Activated CD4-positive, alpha-beta T cell treated with anti-CD3 and anti-CD28 coated beads, Interleukin-2, amount 50 U/mL, for 1 hour (primary cell): ENCODE data around the gene DBT.
"Not testable (repeated sequence)": the region's sequence is repeated elsewhere in the genome, so short reads cannot be mapped to it uniquely, and the experiment has no call there.

Experiments used
- DNase-seq: peaks from one replicate; pipeline ENCODE4 v3.0.0-alpha.2; 2020

Gene DBT

DNA sequence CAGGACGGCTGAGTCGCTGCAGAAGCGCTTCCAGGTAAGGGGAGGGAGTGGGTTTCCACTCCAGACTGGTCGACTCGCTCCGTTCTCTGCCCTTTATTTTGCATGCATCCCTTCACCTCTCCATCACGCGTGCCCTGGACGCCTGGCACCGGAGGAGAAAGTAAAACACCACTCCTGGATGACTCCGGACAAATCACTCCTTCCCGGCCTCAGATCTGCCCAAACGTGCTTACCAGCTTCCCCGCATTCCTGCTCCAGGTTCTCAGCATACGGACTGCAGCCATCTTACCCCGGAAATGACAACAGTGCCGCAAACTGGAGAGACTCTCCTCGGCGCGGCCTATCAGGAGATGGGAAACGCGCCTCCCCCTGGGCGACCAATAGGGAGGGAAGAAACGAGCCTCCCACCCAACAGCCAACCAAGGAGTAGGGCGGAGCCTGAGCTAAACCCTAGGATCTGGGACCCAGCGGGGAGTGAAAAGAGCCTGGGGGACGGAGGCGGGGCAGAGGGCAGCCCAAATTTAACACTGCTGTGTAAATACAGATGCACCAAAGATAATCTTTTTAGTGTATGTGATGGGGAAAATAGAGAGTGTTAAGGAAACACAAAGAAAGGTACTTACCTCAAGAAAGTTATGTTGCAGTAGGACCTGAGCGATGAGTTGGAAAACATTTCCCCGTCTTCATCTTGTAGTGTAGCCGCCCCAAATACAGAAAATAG is at the start of gene DBT:
Gene DBT, minus strand, starts transcription at position 298 of the 721 bp plus-strand sequence. Its CDS starts 14 bp downstream, at position 284.
- peak; percentile 87 for DNase-seq

GRCh38 chr1:100298512-100298911 is 48.9 kb upstream of the DBT start:
- no peak for DNase-seq

DNA sequence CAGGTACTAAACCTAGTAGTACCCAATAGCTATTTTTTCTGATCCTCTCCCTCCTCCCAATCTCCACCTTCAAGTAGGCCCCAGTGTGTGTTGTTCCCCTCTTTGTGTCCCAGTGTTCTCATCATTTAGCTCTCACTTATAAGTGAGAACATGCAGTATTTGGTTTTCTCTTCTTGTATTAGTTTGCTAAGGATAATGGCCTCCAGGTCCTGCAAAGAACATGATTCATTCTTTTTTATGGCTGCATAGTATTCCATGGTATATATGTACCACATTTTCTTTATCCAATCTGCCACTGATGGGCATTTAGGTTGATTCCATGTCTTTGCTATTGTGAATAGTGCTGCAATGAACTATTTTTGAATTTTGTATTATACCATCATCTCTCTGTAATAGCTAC is 47.4 kb upstream of the DBT start:
- DNase-seq = not testable (repeated sequence)

- no peak for DNase-seq
Observed at GRCh38 chr1:100296140-100296539, 46.5 kb upstream of the DBT start.

DNA sequence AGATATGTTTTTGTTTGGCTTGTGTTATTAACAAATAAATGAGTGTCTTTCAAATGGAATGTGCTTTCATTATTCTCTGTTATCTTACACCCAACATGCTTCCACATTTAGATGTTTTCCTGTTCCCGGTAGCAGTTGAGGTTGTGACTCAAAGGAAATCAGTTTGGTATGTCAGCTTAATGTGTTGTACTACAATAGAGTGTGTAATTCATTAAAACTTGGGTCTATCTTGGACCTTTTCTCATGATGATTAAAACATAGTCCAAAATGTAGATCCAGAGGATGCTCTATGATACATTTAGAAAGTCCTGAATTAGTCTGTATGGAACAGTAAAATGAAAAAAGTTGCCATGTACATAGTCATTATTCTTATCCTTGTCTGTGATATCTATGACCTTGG is 43.1 kb upstream of the DBT start:
- DNase-seq = no peak

DNA sequence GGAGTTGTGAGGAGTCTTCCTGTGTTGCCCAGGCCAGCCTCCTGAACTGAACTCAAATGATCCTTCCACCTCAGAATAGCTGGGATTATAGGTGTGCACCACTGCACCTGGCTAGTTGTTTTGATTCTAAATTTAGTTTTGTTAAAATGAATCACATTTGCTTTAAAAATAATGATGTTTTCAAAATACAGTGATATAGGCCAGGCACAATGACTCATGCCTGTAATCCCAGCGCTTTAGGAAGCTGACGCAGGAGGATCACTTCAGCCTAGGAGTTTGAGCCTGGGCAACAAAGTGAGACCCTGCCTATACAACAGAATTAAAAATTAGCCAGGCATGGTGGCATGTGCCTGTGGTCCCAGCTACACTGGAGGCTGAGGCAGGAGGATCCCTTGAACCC is 40.7 kb upstream of the DBT start:
- no peak for DNase-seq

GRCh38 chr1:100287162-100287561 is 37.5 kb upstream of the DBT start:
- no peak for DNase-seq

GRCh38 chr1:100284591-100284990 is 35.0 kb upstream of the DBT start:
- DNase-seq = no peak

GRCh38 chr1:100279954-100280682 is 30.5 kb upstream of the DBT start:
- no peak for DNase-seq

DNA sequence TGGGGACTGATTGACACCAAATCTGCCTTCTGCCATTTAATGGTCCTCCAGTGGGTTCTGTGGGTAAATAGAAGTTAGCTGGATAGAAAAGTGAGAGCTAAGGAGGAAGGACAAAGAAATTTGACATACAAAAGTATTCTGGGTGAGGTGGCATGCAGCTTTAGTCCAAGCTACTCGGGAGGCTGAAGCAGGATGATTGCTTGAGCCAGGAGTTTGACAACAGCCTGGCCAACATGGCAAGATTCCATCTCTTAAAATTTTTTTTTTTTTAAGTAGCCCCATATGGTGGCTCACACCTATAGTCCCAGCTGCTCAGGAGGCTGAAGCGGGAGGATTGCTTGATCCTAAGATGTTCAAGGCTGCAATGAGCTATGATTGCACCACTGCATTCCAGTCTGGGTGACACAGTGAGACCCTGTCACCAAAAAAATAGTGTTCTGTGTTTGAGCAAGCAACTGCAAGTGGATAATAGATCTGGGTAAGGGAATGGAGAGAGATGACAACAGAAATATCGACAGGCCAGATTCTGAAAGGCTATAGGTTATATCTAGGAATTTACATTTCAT is 29.8 kb upstream of the DBT start:
- no peak for DNase-seq

DNA sequence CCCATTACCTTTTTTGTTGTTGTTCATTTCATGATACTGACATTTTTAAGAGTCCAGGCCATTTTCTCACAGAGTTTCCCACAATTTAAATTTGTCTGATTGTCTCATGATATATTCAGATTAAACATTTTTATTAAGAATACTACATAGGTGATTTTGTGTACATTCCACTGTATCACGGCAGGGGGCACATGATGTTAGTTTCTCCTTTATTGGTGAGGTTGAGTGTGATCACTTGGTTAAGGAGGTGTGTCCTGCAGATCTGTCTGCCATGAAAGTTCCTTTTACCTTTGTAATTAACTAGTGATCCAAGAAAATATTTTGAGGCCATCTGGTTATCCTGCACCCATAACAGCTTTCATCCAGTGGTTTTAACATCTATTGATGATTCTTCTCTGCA is 28.2 kb upstream of the DBT start:
- DNase-seq = peak; percentile 21

- DNase-seq = no peak
Observed at GRCh38 chr1:100268202-100268601, 18.6 kb upstream of the DBT start.

- DNase-seq = no peak
Observed at GRCh38 chr1:100267284-100267683, 17.6 kb upstream of the DBT start.

DNA sequence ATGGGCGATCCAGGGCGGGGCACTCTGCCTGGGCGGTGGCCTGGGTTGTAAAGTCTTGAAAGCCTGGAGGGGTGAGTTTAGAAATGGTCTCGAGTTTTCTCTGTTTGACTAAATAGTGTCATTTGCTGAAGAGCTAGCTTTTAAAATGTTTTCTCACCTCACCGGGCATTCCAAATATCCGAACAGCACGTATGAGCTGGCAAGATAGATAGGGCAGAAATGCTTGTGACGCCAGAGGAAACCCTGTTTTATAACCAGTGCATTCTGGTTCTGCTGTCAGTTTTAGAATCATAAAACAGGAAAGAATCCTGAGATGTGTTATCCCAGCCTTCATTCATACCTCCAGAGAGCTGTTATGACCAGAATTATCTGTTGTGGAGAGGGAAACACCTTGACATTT is 17.1 kb upstream of the DBT start:
- DNase-seq = no peak

DNA sequence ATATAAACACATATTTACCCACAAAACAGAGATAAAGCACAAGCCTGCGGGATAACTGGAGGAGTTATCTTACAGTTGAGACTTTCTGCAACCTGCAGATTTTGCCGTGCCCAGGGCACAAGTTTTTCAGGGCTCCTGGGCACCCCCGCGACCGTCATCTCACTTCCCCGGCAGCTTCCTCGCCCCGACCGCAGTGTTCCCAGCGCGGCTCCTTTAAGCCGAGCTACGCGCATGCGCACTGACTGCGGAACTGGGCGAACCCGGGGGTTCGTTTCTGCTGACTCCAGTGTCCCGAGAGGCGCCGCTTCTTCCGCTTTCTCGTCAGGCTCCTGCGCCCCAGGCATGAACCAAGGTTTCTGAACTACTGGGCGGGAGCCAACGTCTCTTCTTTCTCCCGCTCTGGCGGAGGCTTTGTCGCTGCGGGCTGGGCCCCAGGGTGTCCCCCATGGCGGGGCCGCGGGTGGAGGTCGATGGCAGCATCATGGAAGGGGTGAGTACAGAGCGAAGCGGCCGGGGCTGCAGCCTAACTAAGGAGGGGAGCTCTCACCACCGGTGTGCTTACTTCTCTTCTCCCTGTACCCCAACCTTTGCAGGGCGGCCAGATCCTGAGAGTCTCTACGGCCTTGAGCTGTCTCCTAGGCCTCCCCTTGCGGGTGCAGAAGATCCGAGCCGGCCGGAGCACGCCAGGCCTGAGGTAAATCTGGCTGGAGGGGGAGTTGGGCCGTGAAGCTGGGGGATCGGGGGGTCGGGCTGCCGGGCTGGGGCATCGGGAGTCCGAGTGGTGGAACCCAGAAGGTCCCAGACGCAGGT is 16.5 kb upstream of the DBT start, which contains the start of gene RTCA:
Gene RTCA, plus strand, starts transcription at position 286 of the 810 bp plus-strand sequence. Its CDS starts 160 bp downstream, at position 446.
- DNase-seq = peak; percentile 94

GRCh38 chr1:100265562-100265930 is 15.9 kb upstream of the DBT start:
- DNase-seq = no peak

DNA sequence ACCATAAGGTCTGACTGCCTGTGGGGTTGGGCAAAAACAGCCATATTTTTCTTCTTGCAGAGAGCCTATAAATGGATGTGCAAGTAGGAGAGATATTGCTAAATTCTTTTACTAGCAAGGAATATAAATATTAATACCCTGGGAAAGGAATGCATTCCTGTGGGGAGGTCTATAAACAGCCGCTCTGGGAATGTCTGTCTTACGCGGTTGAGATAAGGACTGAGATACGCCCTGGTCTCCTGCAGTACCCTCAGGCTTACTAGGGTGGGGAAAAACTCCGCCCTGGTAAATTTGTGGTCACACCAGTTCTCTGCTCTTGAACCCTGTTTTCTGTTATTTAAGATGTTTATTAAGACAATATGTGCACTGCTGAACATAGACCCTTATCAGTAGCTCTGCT is 14.4 kb upstream of the DBT start:
- not testable (repeated sequence) for DNase-seq

DNA sequence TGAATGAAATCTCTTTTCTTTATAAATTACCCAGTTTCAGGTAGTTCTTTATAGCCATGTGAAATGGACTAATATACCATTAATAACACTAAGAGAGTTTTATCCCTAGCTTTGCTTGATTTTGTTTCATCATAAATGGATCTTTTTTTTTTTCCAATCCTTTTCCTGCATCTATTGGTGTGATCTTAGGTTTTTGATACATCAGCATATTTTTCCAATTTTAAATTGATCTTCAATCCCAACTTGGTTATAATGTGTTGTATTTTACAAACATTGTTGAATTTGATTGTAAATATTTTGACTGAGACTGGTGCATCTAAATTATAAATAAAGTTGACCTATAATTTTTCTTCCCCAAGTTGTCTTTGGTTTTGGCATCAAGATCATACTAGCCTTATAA is 12.1 kb upstream of the DBT start:
- DNase-seq = no peak

GRCh38 chr1:100258427-100258826 is 8.8 kb upstream of the DBT start:
- not testable (repeated sequence) for DNase-seq

GRCh38 chr1:100256273-100256672 is 6.6 kb upstream of the DBT start:
- DNase-seq = not testable (repeated sequence)

GRCh38 chr1:100253552-100253951 is 3.9 kb upstream of the DBT start:
- DNase-seq = no peak

- no peak for DNase-seq
Observed at GRCh38 chr1:100252901-100253300, 3.3 kb upstream of the DBT start.

DNA sequence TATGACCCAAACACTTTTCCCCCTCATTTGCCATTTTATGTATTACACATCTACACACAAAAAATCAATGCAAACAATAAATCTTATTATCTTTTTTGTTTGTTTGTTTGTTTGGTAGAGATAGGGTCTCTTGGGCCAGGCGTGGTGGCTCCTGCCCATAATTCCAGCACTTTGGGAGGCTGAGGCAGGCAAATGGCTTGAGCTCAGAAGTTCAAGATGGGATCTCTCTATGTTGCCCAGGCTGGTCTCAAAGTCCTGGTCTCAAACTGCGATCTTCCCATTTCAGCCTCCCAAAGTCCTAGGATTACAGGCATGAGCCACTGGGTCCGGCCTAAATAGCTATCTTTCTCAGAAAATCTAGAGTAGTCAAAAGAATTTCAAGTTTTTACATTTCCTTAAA is 1.2 kb upstream of the DBT start:
- no peak for DNase-seq
